NCI-H1092 (cell line): ENCODE measurements around the gene HES7.

Experiments
- DNase-seq: peaks from one replicate; lab custom pipeline; 2025; lab: John Stamatoyannopoulos, UW

Gene HES7

GRCh38 chr17:8142887-8143580, 19.1 kb upstream of the HES7 start:
- no peak for DNase-seq

GRCh38 chr17:8142158-8142886, 18.4 kb upstream of the HES7 start:
- DNase-seq = no peak

DNA sequence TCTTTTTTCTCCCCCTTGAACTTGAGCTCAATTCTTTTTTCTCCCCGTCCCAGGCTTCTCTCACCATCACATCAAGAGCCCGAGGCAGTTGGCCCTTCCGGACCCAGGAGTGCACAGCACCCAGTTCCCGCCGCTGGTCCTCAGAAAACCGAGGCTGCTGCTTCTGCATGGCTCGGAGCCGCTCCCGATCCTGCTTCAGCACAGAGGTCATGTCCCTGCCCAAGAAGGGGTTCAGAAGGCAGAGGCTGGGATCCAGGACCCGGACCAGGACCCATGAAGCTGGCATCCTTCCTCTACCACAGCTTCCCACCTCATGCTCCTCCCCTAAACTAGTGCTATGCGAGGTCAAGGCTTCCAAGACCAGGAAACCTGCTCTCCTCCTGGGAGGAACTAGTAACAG, 17.8 kb upstream of the HES7 start:
- DNase-seq = no peak

DNA sequence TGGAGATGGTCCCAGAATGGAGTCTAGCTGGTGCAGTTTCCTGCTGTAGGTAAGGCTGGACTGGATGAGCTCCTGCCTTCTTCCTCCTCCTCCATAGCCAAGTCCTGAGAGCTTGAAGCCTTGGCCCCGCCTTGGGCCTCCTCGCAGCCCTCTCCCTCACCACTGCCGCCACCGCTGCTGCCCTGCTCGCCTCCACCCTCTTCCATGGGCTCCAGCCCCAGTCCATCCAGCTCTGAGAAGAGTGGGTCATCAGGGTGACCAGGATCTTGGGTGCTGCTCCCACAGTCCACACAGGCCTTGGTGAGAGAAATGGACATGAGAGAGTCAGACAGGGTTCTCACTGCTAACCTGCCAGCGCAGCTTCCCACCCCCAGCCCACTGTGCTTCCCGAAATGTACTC, 17.1 kb upstream of the HES7 start:
- DNase-seq = no peak

DNA sequence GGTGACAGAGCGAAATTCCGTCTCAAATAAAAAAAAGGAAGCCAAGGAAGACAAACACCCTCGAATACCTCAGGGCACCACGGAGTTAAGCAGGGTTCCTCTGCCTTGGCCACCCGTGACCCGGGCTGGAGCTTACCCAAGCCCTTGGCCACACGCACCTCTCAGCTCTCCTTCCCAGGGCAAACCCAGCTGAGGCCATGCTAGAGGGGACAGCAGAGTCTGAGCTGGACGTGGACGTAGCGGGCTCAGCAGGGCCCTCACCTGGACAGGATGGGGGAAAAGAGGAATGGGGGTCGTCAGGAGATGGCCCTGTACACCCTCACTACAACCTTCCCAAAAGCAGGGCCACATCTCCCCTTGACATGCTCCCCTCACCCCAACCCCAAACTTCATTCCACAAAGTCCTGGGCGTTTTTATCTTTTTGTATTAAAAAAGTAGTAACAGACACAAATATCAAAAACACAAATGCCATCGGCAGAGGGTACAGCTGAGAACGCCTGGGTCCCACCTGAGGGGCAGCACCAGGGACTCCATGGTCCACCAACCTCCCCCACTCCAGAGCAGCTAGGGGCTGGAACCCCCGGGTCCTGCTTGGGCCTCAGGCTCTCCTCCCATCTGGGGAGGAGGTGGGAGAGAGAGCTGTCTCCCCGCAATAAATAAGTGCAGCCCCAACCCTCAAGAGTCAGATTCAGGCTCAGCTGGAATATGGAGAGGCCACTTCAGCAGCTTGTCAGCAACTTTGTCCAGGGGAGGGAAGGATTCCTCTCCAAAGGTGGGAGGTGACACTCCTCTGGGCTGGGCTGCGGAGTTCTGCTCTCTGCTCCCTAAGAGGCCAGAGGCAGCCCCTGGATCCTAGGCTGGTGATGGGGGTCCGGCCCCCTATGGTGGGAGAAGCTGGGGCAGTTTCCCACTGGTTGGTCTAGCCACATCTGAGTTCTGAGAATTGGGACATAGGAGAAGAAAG, 16.4 kb upstream of the HES7 start:
- no peak for DNase-seq

GRCh38 chr17:8138672-8139371, 14.9 kb upstream of the HES7 start:
- peak; percentile 89 for DNase-seq

DNA sequence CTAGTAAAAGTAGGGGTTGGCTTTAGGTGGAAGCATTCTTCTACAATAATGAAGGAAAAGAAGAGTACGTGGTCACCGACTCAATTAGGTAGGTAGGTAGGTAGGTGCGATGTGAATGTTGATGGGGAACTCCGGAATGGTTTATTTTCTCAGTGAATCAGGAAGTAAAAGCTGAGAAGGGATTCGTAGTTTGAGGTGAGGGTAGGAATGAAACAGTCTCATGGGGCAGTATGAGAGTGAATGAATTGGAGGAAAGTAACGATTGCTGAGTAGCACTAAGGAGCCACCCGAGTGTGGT, 14.4 kb upstream of the HES7 start:
- no peak for DNase-seq

DNA sequence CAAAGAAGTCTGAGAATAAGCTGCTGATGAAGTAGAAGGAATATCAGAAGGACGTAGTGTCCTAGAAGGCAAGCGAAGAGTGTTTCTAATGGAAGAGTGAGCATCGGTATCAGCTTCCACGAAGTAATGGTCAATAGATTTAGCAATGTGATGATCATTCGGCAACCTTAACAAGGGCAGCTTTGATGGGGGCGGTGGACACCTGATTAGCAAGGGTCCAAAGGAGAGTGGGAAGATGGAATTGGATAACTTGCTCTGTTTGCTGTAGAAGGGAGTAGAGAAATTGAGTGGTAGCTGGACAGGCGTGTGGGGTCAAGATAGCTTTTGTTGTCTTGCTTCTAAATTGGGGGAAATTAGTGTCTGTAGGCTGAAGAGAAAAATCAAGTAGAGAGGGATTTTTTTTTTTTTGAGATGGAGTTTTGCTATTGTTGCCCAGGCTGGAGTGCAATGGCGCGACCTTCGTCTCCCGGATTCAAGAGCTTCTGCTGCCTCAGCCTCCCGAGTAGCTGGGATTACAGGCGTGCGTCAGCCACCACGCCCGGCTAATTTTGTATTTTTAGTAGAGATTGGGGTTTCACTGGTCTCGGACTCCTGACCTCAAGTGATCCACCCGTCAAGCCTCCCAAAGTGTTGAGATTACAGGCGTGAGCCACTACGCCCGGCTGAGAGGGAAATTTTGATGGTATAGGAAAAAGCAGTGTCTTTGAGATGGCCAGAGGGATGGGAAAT, 13.9 kb upstream of the HES7 start:
- DNase-seq = no peak

DNA sequence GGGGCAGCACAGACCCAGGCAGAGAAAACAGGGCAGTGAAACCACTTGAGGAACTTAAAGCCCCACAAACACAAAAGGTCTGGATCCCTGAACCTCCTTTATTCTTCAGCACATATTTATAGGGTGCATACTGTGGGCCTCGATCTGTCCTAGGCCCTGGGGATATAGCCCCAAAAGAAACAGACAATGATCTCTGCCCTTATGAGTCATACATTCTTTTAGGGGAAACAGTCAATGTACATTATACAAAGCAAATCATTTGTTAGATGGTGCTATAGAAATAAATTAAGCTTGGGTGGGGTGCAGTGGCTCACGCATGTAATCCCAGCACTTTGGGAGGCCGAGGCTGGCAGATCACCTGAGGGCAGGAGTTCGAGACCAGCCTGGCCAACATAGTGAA, 10.0 kb upstream of the HES7 start:
- no peak for DNase-seq

DNA sequence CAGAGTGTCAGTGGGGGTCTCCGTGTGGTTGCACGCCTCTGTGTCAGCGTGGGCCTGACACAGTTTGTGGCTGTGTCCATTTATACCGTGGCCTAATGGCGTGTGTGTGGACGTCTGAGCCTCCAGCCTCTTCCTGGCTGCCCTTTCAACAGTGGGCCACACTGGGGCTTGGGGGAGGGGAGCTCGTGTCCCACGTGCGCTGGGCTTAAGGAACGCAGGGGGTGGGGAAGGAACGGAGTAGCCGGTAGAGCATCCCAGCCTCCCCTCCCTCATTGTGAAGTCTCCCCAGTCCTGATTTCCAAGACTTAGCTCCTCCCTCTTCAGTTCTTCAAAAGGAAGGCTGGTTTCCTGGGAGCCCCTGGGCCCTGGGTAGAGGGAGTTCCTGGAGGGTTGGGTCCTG, 9.5 kb upstream of the HES7 start:
- no peak for DNase-seq

DNA sequence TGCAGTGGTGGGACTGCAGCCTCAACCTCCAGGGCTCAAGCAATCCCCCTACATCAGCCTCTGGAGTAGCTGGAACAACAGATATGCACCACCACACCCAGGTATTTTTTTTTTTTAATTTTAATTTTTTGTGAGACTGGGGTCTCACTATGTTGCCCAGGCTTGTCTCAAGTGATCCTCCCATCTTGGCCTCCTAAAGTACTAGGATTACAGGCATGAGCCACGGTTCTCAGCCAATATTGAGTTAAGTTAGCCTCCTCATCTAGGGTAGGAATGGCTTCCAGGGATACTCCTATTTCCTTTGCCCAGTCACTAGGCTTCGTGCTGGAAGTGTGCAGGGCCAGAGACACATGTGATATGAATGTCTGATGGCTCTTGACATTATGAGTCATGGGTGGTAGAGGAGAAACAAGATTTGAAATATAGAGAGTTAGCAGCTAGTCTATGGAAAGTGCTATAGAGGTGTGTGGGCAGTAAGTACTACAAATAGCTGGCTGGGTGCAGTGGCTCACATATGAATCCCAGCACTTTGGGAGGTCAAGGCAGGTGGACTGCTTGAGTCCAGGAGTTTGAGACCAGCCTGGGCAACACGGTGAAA, 8.0 kb upstream of the HES7 start:
- no peak for DNase-seq

DNA sequence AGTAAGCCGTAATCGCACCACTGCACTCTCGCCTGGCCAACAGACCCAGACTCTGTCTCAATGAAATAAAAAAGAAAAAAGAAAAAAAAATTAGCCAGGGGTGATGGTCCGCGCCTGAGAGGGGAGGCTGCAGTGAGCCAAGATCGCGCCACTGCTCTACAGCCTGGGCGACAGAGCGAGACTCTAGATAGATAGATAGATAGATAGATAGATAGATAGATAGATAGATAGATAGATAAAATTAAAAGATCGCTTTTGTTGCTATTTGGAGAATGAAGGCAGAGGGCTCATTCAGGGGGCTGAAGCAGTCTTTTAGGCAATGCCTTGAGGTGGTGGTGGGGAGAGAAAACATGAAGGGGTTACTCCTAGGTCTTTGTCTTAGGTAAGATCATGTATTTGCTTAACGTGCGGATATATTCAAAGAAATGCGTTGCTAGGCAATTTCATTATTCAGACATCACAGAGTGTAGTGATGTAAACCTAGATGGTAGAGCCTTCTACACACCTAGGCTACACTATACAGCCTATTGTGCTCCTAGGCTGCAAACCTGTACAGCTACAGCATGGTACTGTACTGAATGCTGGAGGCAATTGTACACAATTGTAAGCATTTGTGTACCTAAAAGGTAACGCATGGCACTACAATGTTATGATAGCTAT, 4.3 kb upstream of the HES7 start:
- DNase-seq = no peak

DNA sequence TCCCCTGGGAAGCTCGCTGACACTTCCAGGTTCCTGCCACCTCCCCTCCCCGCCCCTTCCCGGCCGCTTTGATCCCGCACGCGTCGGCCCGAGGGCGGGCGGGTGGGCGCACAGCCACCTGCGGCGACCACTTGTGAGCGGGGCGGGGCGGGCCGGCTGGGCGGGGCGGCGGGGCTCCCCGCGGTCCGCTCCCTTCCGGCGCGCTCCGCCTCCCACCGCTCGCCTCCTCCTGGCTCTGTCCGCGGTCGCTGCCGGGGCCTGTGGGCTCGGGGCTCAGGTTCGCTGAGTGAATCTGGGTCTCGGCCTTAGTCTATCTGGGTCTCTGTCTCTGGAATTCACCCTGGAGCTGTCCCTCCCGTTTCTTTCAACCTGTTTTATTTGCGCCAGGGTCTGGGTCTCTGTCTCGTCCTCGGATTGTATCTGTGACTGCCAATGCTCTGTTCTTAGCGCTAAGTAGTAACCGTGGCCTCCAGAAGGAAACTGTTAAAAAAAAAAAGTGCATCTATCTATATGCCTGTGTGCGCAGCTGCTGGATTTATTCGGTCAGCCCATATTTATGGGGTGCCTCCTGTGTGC, 2.7 kb upstream of the HES7 start:
- DNase-seq = no peak

DNA sequence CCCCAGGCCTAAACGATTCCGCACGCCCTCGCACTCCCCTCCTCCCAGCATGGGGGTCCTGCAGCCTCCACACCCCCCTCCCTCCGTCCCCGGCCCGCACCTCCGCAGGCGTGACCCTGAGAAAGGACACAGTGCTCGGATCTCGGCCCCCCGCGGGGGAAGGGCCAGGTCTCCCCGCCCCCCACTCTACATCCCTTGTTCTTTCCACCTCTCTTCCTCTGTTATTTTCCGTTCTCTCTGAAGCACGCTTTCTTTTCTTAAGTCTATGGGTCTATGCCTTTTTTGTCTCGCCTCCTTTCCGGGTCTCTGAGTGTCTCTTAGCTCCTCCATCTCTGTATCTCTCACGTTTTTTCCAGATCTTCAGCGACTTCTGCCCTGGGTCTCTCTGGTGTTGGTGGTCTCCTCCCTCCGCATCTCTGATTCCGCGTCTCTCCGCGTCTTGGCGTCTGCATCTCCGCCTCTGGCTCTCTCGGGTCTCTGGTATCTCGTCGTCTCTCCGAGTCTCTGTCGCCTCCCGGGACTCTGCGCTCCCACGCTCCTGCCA, 2.1 kb upstream of the HES7 start:
- no peak for DNase-seq

DNA sequence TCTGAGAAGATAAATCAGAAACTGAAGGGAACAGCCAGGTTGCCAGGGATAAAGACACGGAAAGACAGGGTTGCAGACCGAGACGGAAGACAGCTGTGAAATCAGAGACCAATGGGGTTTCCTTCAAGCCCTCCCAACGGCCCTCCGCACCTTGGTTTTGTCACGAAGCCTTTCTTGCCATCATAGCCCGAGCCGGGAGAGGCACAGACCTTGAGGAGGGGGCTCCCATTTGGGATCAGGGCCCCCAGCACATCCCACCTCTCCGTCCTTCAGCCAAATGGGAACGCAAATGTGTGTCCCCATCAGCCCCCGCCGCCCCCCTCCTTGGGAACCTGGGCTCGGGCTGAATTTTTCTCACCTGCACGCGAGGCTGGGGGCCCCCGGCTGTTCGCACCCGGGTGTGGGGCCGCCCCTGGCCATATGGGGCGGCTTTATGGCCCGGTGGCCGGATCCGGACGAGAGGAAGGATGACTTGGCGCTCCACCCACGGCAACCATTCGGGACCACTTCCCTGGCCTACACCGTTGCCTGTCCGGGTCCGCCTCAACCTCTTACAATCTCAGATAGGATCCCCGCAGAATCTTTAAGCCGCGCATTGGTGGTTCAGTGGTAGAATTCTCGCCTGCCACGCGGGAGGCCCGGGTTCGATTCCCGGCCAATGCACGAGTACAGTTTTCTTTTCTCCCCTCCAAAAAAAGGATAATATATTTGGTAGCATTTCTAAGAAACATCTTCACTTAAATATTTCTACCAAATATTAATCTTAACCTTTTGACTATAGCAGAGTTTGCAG, 1.4 kb upstream of the HES7 start:
- DNase-seq = peak; percentile 44

DNA sequence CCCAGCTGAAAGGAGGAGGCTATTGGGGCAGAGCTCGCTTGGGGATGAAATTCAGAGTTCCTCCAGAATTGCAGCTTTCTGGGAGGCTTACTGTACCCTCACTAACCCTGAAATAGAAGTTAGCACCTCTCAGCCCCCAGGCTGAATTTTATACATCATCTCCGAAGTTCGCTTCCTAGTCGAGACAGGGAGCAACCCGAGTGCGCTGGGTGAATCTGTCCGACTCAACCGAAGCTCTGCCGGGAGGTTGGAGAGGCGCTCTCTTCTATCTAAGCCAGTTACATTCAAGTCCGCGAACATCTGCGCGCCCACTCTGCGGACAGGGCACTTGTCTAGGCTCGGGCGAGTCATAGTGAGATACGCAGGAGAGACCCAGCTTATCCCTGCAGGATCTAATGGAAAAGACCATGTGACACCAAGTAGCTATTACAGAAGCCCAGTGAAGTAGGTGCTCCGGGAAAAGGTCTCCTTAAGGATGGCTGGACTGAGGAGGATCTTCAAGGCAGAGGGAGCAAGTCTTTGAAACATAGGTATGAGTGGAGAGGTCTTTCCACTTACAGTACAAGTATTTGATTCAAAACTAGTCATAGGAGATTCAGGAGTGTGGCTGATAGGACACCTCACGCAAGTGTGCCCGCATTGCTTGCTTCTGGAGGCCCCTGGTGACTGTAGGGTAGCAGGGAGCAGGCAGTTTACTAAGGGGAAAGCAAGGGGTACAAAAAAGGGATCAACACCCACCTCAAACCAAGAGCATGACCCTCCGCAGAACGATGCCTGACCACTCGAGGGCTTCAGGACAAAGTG, 646 bp upstream of the HES7 start:
- DNase-seq = no peak

- no peak for DNase-seq
Observed at GRCh38 chr17:8122924-8123694, 797 bp downstream of the HES7 start.
